OCI-LY1 (cell line): ENCODE results near the gene RABGEF1.

ENCODE experiments used
- H2AFZ ChIP-seq: fragments of 200-600 bp; sonication (generic), shearing (Covaris generic); 2 replicates; pipeline ENCODE4 v1.6.0; 2014; ENCODE audit warnings: antibody characterized with exemption, mild to moderate bottlenecking, low read length
- H3F3A ChIP-seq: fragments of 200-600 bp; sonication (generic), shearing (Covaris generic); 2 replicates; pipeline ENCODE4 v1.6.0; 2014; ENCODE audit warnings: mild to moderate bottlenecking, antibody characterized with exemption, low read length, moderate library complexity; ENCODE audit not compliant: insufficient read depth
- H3K27ac ChIP-seq: fragments of 200-600 bp; sonication (generic); 2 replicates; pipeline ENCODE4 v1.5.1; 2014; ENCODE audit warnings: low read length, mixed run types, mild to moderate bottlenecking, low read depth; ENCODE audit not compliant: poor library complexity, severe bottlenecking
- H3K27me3 ChIP-seq: fragments of 200-600 bp; sonication (generic); 2 replicates; pipeline ENCODE4 v1.6.0; 2014; ENCODE audit warnings: antibody characterized with exemption, mild to moderate bottlenecking, low read length, moderate library complexity; ENCODE audit not compliant: insufficient read depth
- H3K36me3 ChIP-seq: fragments of 200-600 bp; sonication (generic); 2 replicates; pipeline ENCODE4 v1.6.1; 2014; ENCODE audit warnings: mild to moderate bottlenecking, antibody characterized with exemption, low read length, moderate library complexity, mixed read lengths; ENCODE audit not compliant: insufficient read depth
- H3K4me1 ChIP-seq: fragments of 200-600 bp; sonication (generic); 2 replicates; pipeline ENCODE4 v1.5.1; 2014; ENCODE audit warnings: mild to moderate bottlenecking, low read length, moderate library complexity; ENCODE audit not compliant: insufficient read depth, severe bottlenecking
- H3K4me2 ChIP-seq: fragments of 200-600 bp; sonication (generic), shearing (Covaris generic); 2 replicates; pipeline ENCODE4 v1.6.1; 2014; ENCODE audit warnings: low read length
- H3K4me3 ChIP-seq: fragments of 200-600 bp; sonication (generic); 2 replicates; pipeline ENCODE4 v1.5.1; 2014; ENCODE audit warnings: low read length, low read depth, mild to moderate bottlenecking, mixed read lengths; ENCODE audit not compliant: poor library complexity, severe bottlenecking
- H3K79me2 ChIP-seq: fragments of 200-600 bp; shearing (Covaris generic); 2 replicates; pipeline ENCODE4 v1.6.1; 2016; ENCODE audit warnings: mixed run types, low read length, mixed read lengths; ENCODE audit not compliant: insufficient read depth
- H3K9ac ChIP-seq: fragments of 200-600 bp; sonication (generic), shearing (Covaris generic); 2 replicates; pipeline ENCODE4 v1.6.1; 2014; ENCODE audit warnings: mild to moderate bottlenecking, low read length, mixed read lengths
- H3K9me2 ChIP-seq: fragments of 200-600 bp; sonication (generic), shearing (Covaris generic); 2 replicates; pipeline ENCODE4 v1.6.1; 2014; ENCODE audit warnings: low read depth, mild to moderate bottlenecking, low read length, mixed read lengths
- H3K9me3 ChIP-seq: fragments of 200-600 bp; shearing (Covaris generic); 2 replicates; pipeline ENCODE4 v1.6.1; 2014; ENCODE audit warnings: low read length, mixed read lengths
- H4K20me1 ChIP-seq: fragments of 200-600 bp; sonication (generic), shearing (Covaris generic); 2 replicates; pipeline ENCODE4 v1.6.0; 2016; ENCODE audit warnings: mild to moderate bottlenecking, low read length; ENCODE audit not compliant: insufficient read depth
- EZH2 ChIP-seq: fragments of 200-600 bp; sonication (generic), shearing (Covaris generic); IDR thresholded peaks from 2 replicates; pipeline ENCODE4 v1.8.0; 2017; ENCODE audit warnings: borderline replicate concordance, mixed run types, mild to moderate bottlenecking, antibody characterized with exemption, low read length, moderate library complexity, mixed read lengths
- TF ChIP-seq, protein P1 (sequence below): fragments of 200-600 bp; sonication (generic), shearing (Covaris generic); IDR thresholded peaks from 2 replicates; pipeline ENCODE4 v1.5.1; 2017; ENCODE audit warnings: mild to moderate bottlenecking, antibody characterized with exemption, low read length, moderate library complexity, mixed read lengths

Gene RABGEF1

DNA sequence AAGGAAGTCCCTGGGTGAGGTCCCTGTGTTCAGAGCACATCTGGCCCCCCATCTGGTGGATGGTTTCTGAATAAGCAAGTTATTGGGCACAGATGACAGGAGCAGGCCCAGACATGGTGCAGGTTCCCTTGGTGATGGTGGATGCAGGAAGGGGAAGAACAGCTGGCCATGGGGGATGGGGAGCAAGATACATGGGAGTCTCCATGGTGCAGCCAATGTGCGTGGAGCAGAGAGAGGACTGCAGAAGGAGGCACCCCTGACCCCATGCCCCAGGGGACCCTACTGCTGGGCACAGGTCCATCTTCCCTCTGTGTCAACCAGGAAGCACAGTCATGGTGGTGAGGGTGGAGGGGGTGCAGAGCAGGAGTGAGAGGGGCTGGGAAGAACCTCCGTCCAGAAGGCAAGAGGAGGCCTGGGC, 43.8 kb upstream of the RABGEF1 start:
- H4K20me1 ChIP-seq, result no peaks in the 10 kb centered on the region
- no peaks in the 10 kb centered on the region for H3K9me3 ChIP-seq
- H3K79me2 ChIP-seq, result no peaks in the 10 kb centered on the region
- TF ChIP-seq EZH2, result no peak
- TF ChIP-seq, protein P1, sequence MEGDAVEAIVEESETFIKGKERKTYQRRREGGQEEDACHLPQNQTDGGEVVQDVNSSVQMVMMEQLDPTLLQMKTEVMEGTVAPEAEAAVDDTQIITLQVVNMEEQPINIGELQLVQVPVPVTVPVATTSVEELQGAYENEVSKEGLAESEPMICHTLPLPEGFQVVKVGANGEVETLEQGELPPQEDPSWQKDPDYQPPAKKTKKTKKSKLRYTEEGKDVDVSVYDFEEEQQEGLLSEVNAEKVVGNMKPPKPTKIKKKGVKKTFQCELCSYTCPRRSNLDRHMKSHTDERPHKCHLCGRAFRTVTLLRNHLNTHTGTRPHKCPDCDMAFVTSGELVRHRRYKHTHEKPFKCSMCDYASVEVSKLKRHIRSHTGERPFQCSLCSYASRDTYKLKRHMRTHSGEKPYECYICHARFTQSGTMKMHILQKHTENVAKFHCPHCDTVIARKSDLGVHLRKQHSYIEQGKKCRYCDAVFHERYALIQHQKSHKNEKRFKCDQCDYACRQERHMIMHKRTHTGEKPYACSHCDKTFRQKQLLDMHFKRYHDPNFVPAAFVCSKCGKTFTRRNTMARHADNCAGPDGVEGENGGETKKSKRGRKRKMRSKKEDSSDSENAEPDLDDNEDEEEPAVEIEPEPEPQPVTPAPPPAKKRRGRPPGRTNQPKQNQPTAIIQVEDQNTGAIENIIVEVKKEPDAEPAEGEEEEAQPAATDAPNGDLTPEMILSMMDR, result no peak; the same call in 1 of the 2 replicates
- no peaks in the 10 kb centered on the region for H3F3A ChIP-seq
- no peak overlapping the region for H3K9ac ChIP-seq
- H3K4me3 ChIP-seq, result no peak overlapping the region
- no peak overlapping the region for H3K27ac ChIP-seq
- H3K36me3 ChIP-seq, result no peaks in the 10 kb centered on the region
- H3K4me2 ChIP-seq, result no peak overlapping the region
- no peak overlapping the region for H2AFZ ChIP-seq
- H3K4me1 ChIP-seq, result no peaks in the 10 kb centered on the region
- H3K27me3 ChIP-seq, result no peaks in the 10 kb centered on the region
- no peaks in the 10 kb centered on the region for H3K9me2 ChIP-seq

DNA sequence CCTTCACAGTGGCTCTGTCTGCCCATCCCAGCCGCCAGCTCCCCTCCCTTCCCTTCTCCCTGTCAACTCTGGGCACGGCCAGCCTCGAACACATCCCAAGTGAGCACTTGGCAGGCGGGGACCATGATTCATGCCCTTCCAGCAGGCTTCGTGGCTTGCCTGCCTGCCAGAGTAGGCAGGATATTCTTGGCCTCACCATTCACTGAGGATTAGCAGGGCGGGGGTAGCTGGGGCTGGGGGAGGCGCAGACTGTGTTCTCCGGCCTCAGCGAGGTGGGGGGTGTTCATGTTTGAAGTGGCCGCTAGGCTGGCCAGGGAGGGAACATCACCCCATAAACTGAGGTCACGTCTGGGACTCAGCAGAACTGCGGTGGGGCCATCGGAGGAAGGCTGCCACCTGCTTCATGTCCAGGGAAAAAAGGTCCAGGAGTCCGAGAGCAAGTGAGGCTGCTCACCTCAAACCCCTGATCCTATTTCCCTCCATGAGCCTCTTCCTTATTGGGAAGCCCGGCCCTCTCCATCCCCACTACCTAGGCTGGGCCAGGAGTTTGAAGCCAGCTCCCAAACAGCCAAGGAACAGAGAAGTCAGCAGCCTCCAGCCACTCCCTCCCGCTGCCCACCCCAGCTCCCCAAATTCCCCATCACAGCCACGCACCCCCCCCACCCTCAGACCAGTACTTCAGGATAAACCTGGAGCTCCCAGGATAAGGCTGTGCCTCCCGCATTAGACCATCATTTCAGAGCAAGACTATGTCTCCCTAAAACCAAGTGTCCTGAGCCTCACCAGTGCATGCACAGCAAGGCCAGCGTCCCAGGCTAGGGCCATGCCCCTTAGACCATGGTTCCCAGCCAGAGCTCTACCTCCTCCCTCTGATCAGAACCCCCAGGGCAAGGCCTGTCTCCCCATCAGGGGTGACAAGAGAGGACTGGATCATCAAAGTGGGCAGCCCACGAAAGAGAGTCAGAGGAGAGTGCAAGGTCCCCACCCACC, 42.8 kb upstream of the RABGEF1 start:
- no peaks in the 10 kb centered on the region for H3F3A ChIP-seq
- no peak overlapping the region for H2AFZ ChIP-seq
- H3K27me3 ChIP-seq, result no peaks in the 10 kb centered on the region
- no peak overlapping the region for H3K27ac ChIP-seq
- no peaks in the 10 kb centered on the region for H3K79me2 ChIP-seq
- no peak overlapping the region for H3K9ac ChIP-seq
- no peak overlapping the region for H3K4me3 ChIP-seq
- no peaks in the 10 kb centered on the region for H3K4me1 ChIP-seq
- no peaks in the 10 kb centered on the region for H3K9me2 ChIP-seq
- no peaks in the 10 kb centered on the region for H3K9me3 ChIP-seq
- TF ChIP-seq, protein P1, result no peak
- no peak for TF ChIP-seq EZH2
- H4K20me1 ChIP-seq, result no peaks in the 10 kb centered on the region
- no peaks in the 10 kb centered on the region for H3K36me3 ChIP-seq
- H3K4me2 ChIP-seq, result no peak overlapping the region

DNA sequence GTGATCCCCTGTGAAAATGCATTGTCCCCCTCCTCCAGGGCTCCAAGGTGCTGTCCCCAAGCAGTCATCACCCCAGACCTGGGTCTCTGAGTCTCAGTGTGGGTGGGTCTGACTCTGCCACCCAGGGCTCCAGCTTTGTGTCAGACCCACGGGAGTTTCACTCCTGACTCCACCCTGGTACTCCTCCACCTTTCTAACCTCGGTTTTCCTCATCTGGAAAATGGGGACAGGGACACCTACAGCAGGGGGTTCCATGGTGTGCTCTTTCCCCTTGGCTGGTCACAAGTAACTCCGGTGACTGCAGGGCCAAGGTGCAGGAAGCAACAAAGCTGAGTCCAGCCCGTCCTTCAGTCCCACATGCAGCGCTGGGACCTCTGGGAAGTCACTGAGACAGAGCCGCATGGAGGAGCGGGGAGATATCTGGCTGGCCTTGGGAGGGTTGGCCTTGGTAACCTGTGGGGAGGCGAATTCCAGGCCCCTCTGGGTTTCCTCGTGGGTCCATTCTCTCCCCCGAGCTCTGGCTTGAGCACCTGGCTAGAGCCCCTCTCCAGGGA, 41.8 kb upstream of the RABGEF1 start:
- Histone ChIP-seq H3F3A (no peaks in the 10 kb centered on the region), H2AFZ (no peak overlapping the region), H3K9me2 (no peaks in the 10 kb centered on the region), H3K36me3 (no peaks in the 10 kb centered on the region; the same call in 1 of the 2 replicates), H4K20me1 (no peaks in the 10 kb centered on the region), H3K9me3 (no peaks in the 10 kb centered on the region), H3K79me2 (no peaks in the 10 kb centered on the region), H3K4me3 (no peak overlapping the region), H3K27ac (no peak overlapping the region), H3K27me3 (no peaks in the 10 kb centered on the region), H3K4me2 (no peak overlapping the region), H3K4me1 (no peaks in the 10 kb centered on the region), H3K9ac (no peak overlapping the region)
- TF ChIP-seq, protein P1, result no peak
- TF ChIP-seq EZH2, result no peak
